ENCODE data around the gene RIOK2.
A peak's percentile ranks its signal among the peaks of the same experiment; 100 is the strongest.
"Not testable (repeated sequence)": the region's sequence is repeated elsewhere in the genome, so short reads cannot be mapped to it uniquely, and the experiment has no call there.

The RIOK2 gene

DNA sequence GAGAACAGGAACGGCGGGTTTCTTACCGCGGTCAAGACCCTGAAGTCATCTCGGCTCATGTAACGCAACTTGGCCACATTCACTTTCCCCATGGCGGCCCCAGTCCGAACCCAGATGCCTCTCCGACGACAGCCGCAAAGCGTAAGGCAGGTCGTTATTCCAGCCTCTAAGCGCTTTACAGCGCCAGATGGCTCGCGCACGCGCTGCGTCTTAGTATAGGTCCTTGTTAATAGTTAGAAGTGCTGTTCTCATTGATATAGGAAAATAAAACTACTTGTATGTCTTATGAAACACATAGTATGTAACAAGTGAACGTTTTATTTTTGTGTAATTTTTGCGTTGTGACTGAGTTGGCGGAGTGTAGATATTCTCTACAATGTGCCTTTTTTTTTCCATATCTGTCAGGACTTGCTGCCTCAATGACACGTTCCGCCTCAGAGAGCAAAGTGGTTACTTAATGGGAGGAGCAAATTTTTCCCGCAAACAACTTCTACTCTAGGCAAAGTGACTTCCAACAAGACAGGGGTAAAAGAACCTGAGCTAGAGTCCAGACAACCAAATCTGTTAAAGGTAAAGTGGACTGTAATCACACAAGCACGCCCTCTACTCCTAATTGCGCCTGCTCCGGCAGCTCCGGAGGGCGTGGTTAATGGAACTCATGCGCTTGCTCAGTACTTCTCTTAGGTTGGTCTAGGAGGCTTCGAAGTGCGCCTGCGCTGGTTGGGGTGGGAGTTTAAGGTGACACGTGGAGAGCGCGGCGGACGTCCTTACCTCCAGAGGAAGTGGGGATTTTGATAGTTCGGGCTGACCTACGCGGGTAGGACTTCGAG lies at the start of gene RIOK2:
Gene RIOK2 (minus strand): TSS at position 148 of the 830 bp plus-strand sequence. CDS start 56 bp downstream, at position 92.
- peak; percentile 97 for DNase-seq (ENCODE audit: low spot score)

DNA sequence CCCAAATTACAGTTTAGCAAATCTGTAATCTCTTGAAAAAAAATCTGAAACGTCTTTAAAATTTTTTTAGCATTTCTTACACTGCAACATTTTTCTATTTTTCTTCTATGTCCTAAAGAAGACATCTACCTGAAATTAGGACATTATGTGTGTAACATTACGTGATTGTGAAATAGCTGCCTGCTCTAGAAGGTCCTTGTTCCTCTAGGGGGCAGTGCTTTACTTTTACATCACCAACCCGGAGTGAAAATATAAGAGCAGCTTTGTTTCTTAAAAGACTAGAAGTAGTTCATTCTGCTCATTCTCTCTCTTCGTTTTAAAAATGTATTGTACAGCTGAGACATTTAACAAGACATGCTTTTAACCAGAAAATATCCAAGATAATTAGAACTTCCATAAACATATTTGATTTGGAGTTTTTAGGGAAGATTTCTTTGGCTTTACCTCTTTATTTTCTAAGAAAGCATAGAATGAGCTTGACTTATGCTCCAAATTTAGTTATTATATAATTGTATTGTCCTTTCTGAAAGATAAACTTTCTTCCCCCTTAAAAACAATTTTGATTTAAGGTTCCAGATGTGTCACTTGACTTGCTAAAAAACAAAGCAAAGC lies 48.1 kb upstream of the RIOK2 start:
- peak; percentile 86 for DNase-seq (ENCODE audit: low spot score)

DNA sequence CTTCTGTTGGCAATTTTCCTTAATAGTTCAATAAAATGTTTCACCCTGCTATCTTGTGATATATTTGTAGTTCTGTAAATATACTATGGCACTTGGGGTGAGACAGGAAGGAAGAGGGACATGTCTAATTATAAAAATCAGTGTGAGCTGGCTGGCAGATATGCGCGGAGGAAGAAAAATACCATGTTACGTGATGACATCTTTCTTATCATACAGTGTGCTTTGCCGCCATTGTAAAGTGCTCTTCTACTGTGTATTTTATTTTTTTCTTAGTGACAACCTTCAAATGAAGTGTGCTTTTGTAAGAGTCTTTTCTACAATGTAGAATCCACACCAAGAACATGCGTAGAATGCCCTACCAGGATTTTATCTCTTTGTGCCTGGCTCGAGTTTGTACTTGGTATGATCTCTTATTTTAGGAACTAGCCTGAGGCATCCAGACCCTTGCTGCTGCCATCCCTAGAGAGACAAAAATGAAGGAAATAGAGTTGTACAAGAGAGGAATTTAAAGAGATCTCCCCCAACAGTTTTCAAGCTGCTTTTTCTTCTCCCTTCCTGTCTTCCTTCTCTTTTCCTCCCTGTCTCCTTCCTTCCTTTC lies 46.7 kb upstream of the RIOK2 start:
- no peak for DNase-seq (ENCODE audit: low spot score)

DNA sequence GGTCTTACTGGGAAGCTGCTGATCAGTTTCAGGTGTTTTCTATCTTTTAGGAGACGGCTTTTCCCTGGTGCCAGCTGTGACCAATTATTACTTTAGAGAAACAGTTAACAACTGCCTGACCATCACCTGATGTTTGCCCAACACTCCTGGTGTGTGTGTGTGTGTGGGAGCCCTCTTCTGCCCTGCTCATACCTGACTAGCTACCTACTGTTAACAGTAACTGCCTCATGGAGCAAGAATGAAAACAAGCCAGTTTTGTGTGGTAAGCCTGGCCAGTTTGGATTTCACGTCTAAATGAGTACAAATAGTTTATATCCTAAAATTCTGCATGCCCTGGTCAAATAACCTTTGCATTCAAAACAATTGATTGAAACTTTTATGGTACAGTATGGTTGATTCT lies 46.1 kb upstream of the RIOK2 start:
- DNase-seq (ENCODE audit: low spot score): no peak

DNA sequence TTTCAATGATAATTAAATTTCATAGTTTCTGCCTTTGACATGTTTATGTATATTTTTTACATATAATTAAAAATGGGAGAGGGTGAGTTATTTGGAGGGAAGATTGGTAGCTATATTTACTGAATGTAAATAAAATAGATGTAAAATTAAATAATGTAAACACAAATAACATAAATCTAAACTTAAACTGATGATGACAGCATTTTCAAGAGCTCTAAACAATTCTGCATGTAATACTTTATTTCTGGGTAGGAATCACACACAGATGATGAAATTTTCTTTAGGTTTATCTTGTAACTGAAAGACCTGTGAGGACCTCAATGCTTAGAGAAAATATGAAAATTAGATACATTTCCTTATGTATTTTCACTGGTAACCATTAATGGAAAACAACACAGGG lies 42.2 kb upstream of the RIOK2 start:
- no peak for DNase-seq (ENCODE audit: low spot score)

DNA sequence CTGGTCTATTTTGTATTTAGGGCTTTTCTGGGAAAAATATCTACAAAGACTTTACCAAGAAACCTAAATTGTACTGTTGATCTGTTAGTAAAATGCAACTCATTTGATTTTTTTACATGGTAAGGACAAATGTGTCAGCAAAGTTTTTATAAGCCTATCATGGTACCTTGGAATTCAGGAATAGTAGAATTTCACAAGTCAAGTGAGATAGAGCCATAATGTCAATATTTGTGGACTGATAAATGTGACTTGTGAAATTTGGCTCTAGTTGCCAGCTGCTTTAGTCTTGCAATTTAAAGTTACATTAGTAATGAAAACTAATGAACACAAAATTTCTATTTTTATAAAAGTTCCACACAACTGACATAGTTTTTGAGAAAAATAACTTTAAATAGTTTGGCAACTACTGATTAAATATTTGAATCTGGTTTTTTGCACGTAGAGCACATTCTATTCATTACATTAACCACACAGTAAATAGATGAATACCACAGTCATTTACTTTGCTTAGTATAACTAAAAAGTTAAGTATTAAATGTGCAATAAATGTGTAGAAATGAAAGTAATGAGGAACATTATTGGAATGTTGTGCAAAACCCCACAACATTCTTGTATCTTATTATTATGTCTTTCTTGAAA lies 41.2 kb upstream of the RIOK2 start:
- DNase-seq (ENCODE audit: low spot score): no peak

DNA sequence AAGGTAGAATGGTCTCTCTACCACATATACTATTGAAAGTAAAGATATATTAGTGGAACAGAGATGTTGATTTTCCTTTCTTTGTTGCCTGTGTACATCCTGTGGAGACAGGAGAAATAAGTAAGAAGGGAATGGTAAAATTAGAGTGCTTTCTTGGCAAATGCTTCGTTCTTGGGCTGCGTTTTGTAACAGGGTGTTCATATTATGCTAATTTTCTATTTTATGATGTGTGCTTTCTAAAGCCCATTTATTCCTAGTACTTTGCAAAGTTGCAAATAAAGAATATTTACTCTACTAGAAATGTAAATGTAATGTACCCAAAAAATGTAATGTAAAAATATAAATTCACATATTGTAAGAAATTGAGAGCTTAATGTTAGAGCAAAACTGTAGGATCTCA lies 40.5 kb upstream of the RIOK2 start:
- DNase-seq (ENCODE audit: low spot score): no peak

DNA sequence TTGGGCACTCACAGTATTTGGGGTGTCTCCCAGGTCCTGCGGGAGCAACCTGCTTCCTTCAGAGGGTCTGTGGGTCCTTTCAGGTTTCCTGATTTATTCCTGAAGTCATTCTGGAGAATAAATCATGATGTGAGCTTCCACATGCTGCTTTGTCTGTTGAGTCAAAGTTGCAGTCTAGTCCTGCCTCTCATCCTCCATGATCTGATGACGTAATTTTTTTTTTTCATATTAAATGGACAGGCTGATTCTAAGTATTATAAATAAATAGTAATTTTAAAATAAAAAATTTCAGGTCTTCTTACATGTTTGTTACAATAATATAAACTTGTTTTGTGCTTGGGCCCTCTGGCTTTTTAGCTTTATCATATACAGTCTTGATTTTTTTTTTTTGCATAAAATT lies 26.3 kb upstream of the RIOK2 start:
- no peak for DNase-seq (ENCODE audit: low spot score)

DNA sequence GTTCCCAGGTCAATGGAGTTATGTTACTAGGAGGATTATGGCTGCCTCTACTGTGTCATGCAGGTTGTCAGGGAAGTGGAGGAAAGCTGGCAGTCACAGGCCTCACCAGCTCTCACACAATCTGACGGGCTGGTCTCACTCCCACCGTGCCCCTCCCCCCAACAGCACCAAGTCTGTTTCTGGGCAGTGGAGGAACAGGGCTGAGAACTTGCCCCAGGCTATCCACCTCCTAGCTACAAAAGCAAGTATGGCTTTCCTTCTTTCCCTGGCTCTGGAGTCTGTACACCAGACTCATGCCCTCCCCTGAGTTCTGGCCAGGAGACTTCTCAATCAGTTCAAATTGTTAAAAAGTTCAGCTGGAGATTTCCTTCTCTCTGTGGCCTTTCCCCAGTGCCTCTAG lies 25.7 kb upstream of the RIOK2 start:
- no peak for DNase-seq (ENCODE audit: low spot score)

DNA sequence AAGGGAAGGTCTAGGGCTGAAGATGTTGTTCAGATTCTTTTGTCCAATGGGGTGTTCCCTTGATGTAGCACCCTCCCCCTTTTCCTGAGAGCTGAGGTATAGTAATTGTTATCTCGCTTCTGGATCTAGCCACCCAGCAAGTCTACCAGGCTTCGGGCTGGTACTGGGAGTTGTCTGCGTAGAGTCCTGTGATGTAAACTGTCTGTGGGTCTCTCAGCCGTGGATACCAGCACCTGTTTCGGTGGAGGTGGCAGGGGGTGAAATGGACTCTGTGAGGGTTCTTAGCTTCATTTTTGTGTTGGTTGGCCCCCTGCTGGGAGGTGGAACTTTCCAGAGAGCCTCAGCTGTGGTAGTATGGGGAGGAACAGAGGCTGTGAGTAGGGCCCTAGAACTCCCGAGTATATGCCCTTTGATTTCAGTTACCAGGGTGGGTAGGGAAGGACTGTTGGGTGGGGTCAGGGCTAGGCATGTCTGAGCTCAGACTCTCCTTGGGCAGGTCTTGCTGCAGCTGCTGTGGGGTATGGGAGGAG lies 25.2 kb upstream of the RIOK2 start:
- no peak for DNase-seq (ENCODE audit: low spot score)

DNA sequence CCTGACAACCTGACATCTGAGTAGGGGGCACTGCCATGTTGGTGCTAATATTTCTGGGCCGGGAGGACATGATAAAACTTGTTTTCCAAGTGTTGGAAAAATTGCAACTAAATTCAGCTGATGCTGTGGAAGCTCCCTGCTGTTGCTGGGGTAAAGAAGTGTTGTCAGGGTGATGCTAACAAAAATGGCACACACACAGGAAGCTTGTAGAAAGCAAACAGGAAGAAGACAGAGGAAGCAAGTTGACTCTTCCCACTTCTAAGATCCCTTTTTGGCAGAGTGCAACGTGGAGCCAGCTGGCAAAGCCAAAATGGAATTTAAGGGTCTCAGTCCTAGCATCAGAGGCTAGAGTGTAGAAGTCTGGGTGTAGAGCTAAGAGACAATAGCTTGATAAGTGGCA lies 11.3 kb upstream of the RIOK2 start:
- peak; percentile 4 for DNase-seq (ENCODE audit: low spot score)

DNA sequence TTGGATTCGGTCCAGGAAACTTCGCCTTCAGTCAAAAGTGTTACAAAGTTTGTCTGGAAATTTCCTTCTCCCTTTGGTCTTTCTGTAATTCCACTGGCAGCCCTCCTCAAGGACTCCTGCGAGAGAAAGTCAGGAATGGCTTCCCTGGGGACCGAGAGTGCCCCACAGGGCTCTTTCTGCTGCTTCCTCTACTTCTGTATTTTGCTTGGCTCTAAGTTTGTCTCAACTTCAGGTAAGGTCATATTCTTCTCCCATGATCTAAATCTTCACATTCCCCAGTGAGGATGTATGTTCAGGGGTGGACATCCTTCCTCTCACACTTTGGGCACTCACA lies 10.3 kb upstream of the RIOK2 start:
- no peak for DNase-seq (ENCODE audit: low spot score)

DNA sequence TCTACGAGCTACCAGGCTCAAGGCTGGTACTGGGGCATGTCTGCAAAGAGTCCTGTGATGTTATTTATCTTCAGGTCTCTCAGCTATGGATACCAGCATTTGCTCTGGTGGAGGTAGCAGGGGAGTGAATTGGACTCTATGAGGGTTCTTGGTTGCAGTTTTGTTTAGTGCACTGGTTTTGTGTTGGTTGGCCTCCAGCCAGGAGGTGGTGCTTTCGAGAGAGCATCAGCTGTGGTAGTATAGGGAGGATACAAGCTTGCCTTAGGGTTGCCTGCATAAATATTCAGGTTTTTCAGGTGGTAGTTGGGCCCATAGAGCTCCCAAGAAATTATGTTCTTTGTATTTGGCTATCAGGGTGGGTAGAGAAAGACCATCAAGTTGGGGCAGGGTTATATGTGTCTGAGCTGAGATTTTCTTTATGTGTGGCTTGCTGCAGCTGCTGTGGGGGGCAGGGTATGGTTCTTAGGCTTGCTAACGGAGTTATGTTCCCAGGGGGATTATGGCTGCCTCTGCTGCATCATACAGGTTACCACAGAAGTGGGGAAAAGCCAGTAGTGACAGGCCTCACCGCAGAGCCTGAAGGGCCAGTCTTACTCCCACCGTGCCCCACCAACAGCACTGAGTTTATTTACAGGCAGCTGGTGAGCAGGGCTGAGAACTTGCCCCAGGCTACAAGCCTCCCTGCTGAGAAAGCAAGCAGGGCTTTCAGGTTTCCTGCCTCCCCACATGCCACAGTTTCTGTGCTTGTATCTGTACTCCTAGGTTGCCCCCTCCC lies 9.7 kb upstream of the RIOK2 start:
- DNase-seq (ENCODE audit: low spot score): no peak

DNA sequence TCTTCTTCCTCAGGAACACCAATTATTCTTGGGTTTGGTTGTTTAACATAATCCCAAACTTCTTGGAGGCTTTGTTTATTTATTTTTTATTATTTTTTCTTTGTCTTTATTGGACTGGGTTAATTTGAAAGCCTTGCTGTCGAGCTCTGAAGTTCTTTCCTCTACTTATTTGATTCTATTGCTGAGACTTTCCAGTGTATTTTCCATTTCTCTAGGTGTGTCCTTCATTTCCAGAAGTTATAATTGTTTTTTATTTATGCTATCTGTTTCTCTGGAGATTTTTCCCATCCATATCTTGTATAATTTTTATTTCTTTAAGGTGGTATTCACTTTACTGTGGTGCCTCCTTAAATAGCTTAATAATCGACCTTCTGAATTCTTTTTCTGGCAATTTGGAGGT lies 8.8 kb upstream of the RIOK2 start:
- no peak for DNase-seq (ENCODE audit: low spot score)

DNA sequence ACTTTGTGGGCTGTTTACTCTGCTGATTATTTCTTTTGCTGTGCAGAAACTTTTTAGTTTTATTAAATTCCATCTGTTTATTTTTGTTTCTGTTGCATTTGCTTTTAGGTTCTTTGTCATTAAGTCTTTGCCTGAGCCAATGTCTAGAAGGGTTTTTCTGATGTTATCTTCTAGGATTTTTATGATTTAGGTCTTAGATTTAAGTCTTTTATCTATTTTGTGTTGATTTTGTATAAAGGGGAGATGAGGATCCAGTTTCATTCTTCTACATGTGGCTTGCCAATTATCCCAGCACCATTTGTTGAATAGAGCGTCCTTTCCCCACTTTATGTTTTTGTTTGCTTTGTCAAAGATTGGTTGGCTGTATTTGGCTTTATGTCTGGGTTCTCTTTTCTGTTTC lies 6.5 kb upstream of the RIOK2 start:
- not testable (repeated sequence) for DNase-seq (ENCODE audit: low spot score)

DNA sequence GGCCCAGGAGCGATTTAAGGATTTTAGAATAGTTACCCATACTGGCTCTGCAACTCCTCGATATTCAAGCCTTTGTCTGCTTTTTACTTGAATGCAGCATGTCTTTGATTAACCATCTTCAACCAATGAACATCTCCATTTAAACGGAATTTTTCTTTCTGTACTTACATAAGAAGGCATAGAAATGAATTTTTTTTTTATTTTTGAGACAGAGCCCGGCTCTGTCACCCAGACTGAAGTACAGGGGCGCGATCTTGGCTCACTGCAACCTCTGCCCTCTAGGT lies 825 bp upstream of the RIOK2 start:
- DNase-seq (ENCODE audit: low spot score): no peak

DNA sequence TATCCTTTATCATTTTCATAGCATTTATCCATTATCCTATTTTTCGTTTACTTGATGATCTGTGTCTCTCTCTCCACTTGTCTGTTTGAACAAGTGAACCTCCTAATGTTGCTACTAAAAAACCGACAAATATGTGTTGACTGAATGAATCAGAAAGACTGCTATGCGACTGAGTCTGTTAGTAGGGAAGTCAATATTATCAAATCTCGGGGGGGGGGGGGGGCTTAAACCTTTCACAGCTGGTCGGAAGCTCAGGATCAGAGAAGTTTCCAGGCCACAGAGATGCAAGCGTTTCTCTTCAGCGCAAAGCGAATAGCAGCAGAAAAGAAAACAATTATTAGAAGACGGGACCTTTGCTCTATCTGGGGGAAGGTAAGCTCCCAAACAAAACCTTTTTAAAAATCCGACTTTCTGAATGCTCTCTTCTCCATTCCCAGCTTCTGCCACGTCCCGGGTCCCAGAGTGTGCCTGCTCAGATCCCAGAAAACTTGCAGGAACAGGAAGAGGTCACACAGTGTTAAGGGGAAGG lies 412 bp downstream of the RIOK2 start:
- no peak for DNase-seq (ENCODE audit: low spot score)

DNA sequence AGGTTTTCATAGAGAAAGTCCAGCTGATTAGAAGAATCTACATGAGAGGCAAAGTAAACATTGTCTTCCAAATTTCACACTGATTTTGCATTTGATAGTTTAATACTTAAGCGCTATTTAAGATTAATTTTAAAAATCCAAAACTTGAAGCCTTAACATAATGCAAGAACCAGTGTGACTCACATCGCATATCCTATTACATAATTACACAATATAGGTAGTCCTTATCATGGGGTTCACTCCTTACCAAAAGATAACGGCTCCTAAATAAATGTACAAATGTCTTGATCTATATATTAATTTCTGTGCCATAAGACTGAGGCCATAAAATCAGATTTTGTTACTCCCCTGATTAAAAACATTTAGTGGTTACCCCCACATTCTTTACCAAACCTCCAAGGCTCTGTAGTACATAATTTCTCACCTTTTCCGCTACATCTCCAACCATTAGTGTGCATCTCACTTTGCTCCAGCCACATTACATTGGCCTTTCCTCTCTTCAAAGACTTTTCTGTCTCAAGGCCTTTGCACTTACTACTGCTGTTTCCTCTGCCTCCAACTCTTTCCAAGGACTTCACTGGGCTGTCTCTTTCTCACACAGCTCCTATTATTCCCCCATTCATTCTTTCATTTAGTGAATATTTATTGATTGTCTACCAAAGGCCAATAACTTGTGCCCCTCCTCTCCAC lies 1.0 kb downstream of the RIOK2 start:
- DNase-seq (ENCODE audit: low spot score): no peak

DNA sequence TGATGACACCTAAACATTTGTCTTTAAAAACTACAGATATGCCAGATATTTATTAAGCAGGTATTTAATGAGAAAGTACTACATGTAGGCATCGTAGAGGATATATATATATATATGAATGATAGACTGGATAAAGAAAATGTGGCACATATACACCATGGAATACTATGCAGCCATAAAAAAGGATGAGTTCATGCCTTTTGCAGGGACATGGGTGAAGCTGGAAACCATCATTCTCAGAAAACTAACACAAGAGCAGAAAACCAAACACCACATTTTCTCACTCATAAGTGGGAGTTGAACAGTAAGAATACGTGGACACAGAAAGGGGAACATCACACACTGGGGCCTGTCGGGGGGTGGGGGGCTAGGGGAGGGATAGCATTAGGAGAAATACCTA lies 3.6 kb downstream of the RIOK2 start:
- DNase-seq (ENCODE audit: low spot score): not testable (repeated sequence)

DNA sequence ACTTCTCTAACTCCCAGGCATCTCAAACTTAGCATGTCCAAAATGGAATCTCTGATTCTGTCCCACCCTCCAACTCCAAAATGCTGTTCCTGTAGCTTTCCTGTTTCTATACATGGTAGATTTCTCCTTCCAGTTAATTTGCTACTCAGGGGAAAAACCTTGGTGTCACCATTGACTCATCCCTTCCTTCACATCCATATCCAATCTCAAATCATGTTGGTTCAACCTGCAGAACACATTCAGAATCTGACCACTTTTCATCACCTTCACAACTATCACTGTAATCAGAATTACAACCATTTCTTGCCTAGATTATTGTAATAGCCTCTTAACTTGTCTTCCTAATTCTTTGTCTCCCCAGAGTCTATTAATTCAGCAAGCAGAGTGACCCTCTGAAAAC lies 10.8 kb downstream of the RIOK2 start:
- DNase-seq (ENCODE audit: low spot score): no peak

DNA sequence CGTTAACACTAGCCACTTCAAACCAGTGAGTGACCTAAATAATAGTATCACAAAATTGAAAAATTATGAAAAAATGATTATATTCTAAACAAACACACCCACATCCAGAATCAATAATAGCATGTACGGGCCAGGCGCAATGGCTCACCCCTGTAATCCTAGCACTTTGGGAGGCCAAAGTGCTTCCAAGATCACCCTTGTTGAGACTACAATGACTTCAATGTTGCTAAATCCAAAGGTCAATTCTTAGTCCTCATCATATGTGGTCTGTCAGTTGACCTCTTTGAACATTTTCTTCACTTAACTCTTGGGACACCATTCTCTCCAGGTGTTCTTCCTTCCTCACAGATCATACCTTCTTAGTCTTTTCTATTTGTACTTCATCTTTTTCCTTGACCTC lies 11.3 kb downstream of the RIOK2 start:
- no peak for DNase-seq (ENCODE audit: low spot score)

All from Ammon's horn (tissue), 1 donor.